ENCODE data around the gene DDX55.

DNA sequence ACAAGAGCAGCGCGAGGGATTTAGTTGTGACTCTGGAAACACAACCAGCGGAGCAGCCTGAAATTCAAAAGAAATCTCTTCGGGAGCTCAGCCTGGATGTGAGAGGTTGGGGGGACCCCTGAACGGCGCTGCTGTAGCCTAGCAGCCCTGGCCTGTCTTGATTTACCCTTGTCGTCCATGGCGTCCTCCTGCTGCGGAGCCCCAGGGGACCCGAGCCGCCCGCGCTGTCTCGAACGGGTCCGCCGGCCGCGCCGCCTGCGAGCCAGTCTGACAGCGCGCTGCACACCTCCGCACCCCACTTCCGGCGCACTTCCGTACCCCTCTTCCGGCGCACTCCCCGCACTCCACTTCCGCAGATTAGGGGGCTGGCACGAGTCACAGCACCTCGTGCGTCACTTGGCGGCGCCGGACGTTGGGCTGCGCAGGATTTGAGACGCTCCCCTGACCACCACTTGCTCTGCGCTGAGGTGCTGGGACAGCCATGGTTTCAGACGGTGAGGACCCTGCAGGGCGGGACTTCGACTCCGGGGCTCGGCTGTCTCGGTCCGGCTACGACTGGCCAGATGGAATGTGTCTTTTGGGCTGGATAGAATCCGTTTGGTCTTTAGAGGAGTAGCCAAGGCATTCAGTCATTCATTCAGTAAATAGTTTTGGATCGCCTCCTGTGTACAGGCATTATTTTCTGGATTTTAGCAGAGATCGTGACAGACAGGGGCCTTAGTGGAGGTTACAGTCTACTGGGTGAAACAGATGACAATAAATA is 31.7 kb downstream of the DDX55 start, which contains the start of the genes EIF2B1 and GTF2H3:
- TF ChIP-seq POLR2A (IDR thresholded peaks at IDR 0.05), result peak; percentile 63 to 85
- TF ChIP-seq, protein P1, sequence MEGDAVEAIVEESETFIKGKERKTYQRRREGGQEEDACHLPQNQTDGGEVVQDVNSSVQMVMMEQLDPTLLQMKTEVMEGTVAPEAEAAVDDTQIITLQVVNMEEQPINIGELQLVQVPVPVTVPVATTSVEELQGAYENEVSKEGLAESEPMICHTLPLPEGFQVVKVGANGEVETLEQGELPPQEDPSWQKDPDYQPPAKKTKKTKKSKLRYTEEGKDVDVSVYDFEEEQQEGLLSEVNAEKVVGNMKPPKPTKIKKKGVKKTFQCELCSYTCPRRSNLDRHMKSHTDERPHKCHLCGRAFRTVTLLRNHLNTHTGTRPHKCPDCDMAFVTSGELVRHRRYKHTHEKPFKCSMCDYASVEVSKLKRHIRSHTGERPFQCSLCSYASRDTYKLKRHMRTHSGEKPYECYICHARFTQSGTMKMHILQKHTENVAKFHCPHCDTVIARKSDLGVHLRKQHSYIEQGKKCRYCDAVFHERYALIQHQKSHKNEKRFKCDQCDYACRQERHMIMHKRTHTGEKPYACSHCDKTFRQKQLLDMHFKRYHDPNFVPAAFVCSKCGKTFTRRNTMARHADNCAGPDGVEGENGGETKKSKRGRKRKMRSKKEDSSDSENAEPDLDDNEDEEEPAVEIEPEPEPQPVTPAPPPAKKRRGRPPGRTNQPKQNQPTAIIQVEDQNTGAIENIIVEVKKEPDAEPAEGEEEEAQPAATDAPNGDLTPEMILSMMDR (IDR thresholded peaks at IDR 0.05 in 4 of 5, conservative IDR thresholded peaks at IDR 0.05 in 1 of 5), result peak in 2 of 5 experiments; percentile 14 to 20
